ENCODE measurements around the gene ANKS4B. TPM values are rescaled to one million over a fixed set of nuclear protein-coding genes. Genes with fewer than 3 reads are reported as not detected.

Gene ANKS4B, protein sequence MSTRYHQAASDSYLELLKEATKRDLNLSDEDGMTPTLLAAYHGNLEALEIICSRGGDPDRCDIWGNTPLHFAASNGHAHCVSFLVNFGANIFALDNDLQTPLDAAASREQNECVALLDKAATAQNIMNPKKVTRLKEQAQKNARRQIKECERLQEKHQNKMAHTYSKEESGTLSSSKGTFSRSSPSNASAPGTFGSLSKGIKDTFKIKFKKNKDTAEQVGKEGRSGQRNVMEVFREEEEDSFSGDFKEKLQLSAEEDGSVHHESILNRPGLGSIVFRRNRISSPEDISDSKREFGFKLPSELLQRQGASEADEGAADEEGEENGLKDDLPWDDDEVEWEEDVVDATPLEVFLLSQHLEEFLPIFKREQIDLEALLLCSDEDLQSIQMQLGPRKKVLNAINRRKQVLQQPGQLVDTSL
- 0.05 to 0.09 TPM (median 0.06 TPM) in 5 replicates for total RNA-seq (2022; extraction: Qiagen RNA extraction)

DNA sequence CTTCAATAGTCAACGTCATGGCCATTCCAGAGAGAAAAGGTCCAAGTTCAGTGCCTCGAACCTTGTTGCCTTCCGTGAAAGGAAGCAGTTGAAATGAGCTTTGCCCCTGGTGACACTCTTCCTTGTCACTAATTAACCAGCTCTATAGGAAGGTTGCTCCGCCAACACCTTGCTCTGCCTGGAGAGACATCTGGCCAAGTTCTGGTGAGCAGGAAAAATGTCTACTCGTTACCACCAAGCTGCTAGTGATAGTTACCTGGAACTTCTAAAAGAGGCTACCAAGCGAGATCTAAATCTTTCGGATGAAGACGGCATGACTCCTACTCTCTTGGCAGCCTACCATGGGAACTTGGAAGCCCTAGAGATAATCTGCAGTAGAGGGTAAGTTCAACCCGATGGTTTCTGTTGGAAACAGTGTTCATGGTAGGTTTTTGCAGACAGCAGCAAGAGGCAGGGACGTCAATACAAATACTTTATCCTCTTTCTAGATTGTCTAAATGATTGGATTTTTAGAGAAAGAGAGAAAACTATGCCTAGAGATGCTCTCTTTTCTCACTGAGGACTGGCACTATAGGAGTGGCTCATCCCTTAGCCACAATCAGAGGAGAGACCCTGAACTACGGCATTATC lies at the start of gene ANKS4B:
TSS of gene ANKS4B (plus strand) at position 179 of the 630 bp plus-strand sequence. CDS start at position 218, 39 bp downstream.

GRCh38 chr16:21211486-21211885 lies 22.0 kb upstream of the ANKS4B start, which contains the start of gene ZP2:
Gene ZP2 (minus strand): TSS chr16:21211574. CDS start chr16:21211547, 27 bp downstream.

DNA sequence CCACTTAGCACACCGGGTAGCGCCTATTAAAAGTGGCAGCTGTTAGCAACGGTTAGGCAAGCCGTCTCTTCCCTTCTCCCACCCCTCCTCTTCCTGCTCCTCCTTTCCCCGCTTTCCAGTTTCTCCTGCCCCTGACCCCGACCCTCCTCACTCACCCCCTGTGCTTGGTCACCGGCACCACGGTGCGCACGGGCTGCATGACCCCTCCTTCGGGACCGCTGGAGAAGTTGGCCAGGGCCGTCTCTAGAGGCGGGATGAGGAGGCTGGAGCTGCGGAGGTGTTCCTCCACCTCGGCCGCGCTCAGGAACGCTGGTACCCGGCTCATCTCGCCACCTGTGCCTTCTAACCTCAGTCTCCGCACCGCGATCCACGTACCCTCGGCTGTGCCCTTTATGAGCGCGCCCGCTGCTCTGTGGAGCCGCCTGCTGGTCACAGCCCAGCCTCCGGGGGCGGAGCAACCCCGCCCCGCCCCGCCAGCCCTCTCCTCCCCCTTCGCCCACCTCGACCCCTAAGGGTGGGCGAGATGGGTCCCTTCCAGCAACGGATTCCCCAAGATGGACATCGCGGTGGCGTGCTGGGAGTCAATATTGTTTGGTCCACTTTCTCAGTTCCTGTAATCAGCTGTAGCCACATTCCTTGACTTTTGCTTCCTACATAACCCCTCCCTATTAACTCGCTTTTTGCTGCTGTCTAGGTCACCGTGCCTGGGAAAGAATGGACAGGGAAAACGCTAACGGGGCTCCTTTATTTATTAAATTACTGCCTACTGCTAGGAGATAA lies 44.6 kb downstream of the ANKS4B start, which contains the start of gene CRYM:
TSS of gene CRYM (minus strand) at position 364 of the 780 bp plus-strand sequence. CDS start at position 325, 39 bp downstream.

Other genes with a start within 250 kb of the ANKS4B start
- gene DNAH3, start 82.9 kb upstream of the ANKS4B start, total RNA-seq (2022; extraction: Qiagen RNA extraction), result 0.11 to 0.29 TPM (median 0.17 TPM) in 5 replicates
- gene LDAF1, start 75.0 kb upstream of the ANKS4B start, total RNA-seq (2022; extraction: Qiagen RNA extraction), result 16.0 to 25.6 TPM (median 19.7 TPM) in 5 replicates
- not detected in 5 replicates for gene ZP2, start 22.1 kb upstream of the ANKS4B start, total RNA-seq (2022; extraction: Qiagen RNA extraction)
- 1.8 to 1.9 TPM (median 1.8 TPM) in 5 replicates for gene CRYM, start 44.6 kb downstream of the ANKS4B start, total RNA-seq (2022; extraction: Qiagen RNA extraction)

Measured in A549 treated with CORT108297 at 1 μM for 4 hours (cell line).